ENCODE measurements around the gene CYP19A1.
A peak's percentile ranks its signal among the peaks of the same experiment; 100 is the strongest.

Gene CYP19A1

GRCh38 chr15:51162865-51163762 is 175.3 kb downstream of the CYP19A1 start:
- no peak overlapping the region for H3K27ac ChIP-seq (ENCODE audit: poor library complexity, severe bottlenecking)
- H3K27me3 ChIP-seq (ENCODE audit: insufficient read depth, poor library complexity, severe bottlenecking): no peaks in the 10 kb centered on the region
- no peak overlapping the region for H3K4me3 ChIP-seq (ENCODE audit: severe bottlenecking)
- no peaks in the 10 kb centered on the region for H3K36me3 ChIP-seq (ENCODE audit: low read depth)
- H3K4me1 ChIP-seq (ENCODE audit: insufficient read depth, poor library complexity, severe bottlenecking): no peaks in the 10 kb centered on the region
- TF ChIP-seq CTCF (IDR thresholded peaks at IDR 0.05; ENCODE audit: poor library complexity, severe bottlenecking): peak; percentile 100
- ATAC-seq (ENCODE audit: low read depth) (peak; percentile 86), DNase-seq (ENCODE audit: low spot score) (no peak)
- H3K9me3 ChIP-seq (ENCODE audit: severe bottlenecking): no peaks in the 10 kb centered on the region

GRCh38 chr15:51161491-51162220 is 176.7 kb downstream of the CYP19A1 start:
- H3K4me3 ChIP-seq (ENCODE audit: severe bottlenecking): no peak overlapping the region
- H3K9me3 ChIP-seq (ENCODE audit: severe bottlenecking): no peaks in the 10 kb centered on the region
- TF ChIP-seq CTCF (IDR thresholded peaks at IDR 0.05; ENCODE audit: poor library complexity, severe bottlenecking): no peak
- no peaks in the 10 kb centered on the region for H3K36me3 ChIP-seq (ENCODE audit: low read depth)
- ATAC-seq (ENCODE audit: low read depth) (no peak), DNase-seq (ENCODE audit: low spot score) (no peak)
- no peaks in the 10 kb centered on the region for H3K4me1 ChIP-seq (ENCODE audit: insufficient read depth, poor library complexity, severe bottlenecking)
- H3K27ac ChIP-seq (ENCODE audit: poor library complexity, severe bottlenecking): no peak overlapping the region
- H3K27me3 ChIP-seq (ENCODE audit: insufficient read depth, poor library complexity, severe bottlenecking): no peaks in the 10 kb centered on the region

- DNase-seq (ENCODE audit: low spot score) (no peak), ATAC-seq (ENCODE audit: low read depth) (no peak)
- H3K9me3 ChIP-seq (ENCODE audit: severe bottlenecking): no peaks in the 10 kb centered on the region
- no peaks in the 10 kb centered on the region for H3K4me1 ChIP-seq (ENCODE audit: insufficient read depth, poor library complexity, severe bottlenecking)
- H3K4me3 ChIP-seq (ENCODE audit: severe bottlenecking): no peak overlapping the region
- no peak overlapping the region for H3K27ac ChIP-seq (ENCODE audit: poor library complexity, severe bottlenecking)
- TF ChIP-seq CTCF (IDR thresholded peaks at IDR 0.05; ENCODE audit: poor library complexity, severe bottlenecking): no peak
- H3K36me3 ChIP-seq (ENCODE audit: low read depth): no peaks in the 10 kb centered on the region
- H3K27me3 ChIP-seq (ENCODE audit: insufficient read depth, poor library complexity, severe bottlenecking): no peaks in the 10 kb centered on the region
Observed at GRCh38 chr15:51160484-51160883, 177.9 kb downstream of the CYP19A1 start.

Measured in RWPE2 (cell line).